SK-N-SH (cell line): Measurements from ENCODE around the gene MSMP. TPM values are rescaled to one million over a fixed set of nuclear protein-coding genes. Genes with fewer than 3 reads are reported as not detected.

ENCODE experiments used
- CTCF ChIA-PET: fragments of 300-600, 350-600 bp; formaldehyde crosslinking; extraction: SDS; loops from one replicate; lab custom pipeline; 2021; lab: Yijun Ruan, JAX
- POLR2A ChIA-PET: fragments of 350-600 bp; sonication (Branson Sonifier 250); formaldehyde crosslinking; extraction: SDS; loops from one replicate; lab custom pipeline; 2020; ENCODE audit warnings: antibody characterized with exemption, inconsistent platforms; lab: Yijun Ruan, JAX
- DNase-seq: peaks from one replicate; pipeline ENCODE4 v3.0.0; 2012
- H2AFZ ChIP-seq: fragments of 200-600 bp; sonication (generic); 2 replicates; pipeline ENCODE4 v1.8.1; 2016; ENCODE audit warnings: antibody characterized with exemption, mild to moderate bottlenecking, low read depth
- H3F3A ChIP-seq: fragments of 200-600 bp; sonication (generic); replicated peaks from 2 replicates; pipeline ENCODE3; 2016; ENCODE audit warnings: antibody characterized with exemption, mild to moderate bottlenecking; ENCODE audit not compliant: insufficient read depth
- H3K27ac ChIP-seq, 2 experiments: fragments of 200-500 bp in 1 of 2; fragments of 200-600 bp in 1 of 2; sonication (Bioruptor generic) in 1 of 2; sonication (generic), shearing (Covaris generic) in 1 of 2; 2 replicates each; pipeline versions ENCODE4 v1.5.1 to v1.6.1; 2014 to 2016; ENCODE audit warnings: low read depth in 2 of 2, inconsistent platforms in 1 of 2, low read length in 1 of 2, mild to moderate bottlenecking in 1 of 2, mixed read lengths in 1 of 2
- H3K27me3 ChIP-seq: fragments of 200-600 bp; sonication (generic), shearing (Covaris generic); 2 replicates; pipeline ENCODE4 v1.6.1; 2016; ENCODE audit warnings: mixed run types; ENCODE audit not compliant: insufficient read depth
- H3K36me3 ChIP-seq, 2 experiments: fragments of 200-500 bp in 1 of 2; fragments of 200-600 bp in 1 of 2; sonication (Bioruptor generic) in 1 of 2; sonication (generic) in 1 of 2; replicated peaks in 1 of 2; 2 replicates each; pipeline versions ENCODE3 to v1.5.1; 2014 to 2016; ENCODE audit warnings: low read length in 1 of 2, mild to moderate bottlenecking in 1 of 2; ENCODE audit not compliant: insufficient read depth in 2 of 2, control insufficient read depth in 1 of 2
- H3K4me1 ChIP-seq, 2 experiments: fragments of 200-500 bp in 1 of 2; fragments of 200-600 bp in 1 of 2; sonication (Bioruptor generic) in 1 of 2; sonication (generic), shearing (Covaris generic) in 1 of 2; 2 replicates each; pipeline versions ENCODE4 v1.5.1 to v1.6.1; 2014 to 2016; ENCODE audit warnings: low read depth in 1 of 2, low read length in 1 of 2, mixed run types in 1 of 2; ENCODE audit not compliant: insufficient read depth in 2 of 2, control insufficient read depth in 1 of 2
- H3K4me2 ChIP-seq: fragments of 200-600 bp; sonication (generic), shearing (Covaris generic); 2 replicates; pipeline ENCODE4 v1.6.1; 2017; ENCODE audit warnings: mixed run types
- H3K4me3 ChIP-seq, 2 experiments: fragments of 200-500 bp in 1 of 2; fragments of 200-600 bp in 1 of 2; sonication (Bioruptor generic) in 1 of 2; sonication (generic), shearing (Covaris generic) in 1 of 2; 2 replicates each; pipeline versions ENCODE4 v1.5.1 to v1.8.1; 2014 to 2016; ENCODE audit warnings: low read depth in 2 of 2, inconsistent platforms in 1 of 2, low read length in 1 of 2, mild to moderate bottlenecking in 1 of 2, mixed read lengths in 1 of 2, moderate library complexity in 1 of 2
- H3K79me2 ChIP-seq: fragments of 200-600 bp; sonication (generic); 2 replicates; pipeline ENCODE4 v1.8.1; 2017; ENCODE audit warnings: mild to moderate bottlenecking; ENCODE audit not compliant: insufficient read depth
- H3K9ac ChIP-seq: fragments of 200-600 bp; sonication (generic); 2 replicates; pipeline ENCODE4 v1.6.1; 2017; ENCODE audit warnings: mixed run types
- H3K9me2 ChIP-seq: fragments of 200-600 bp; sonication (generic); 2 replicates; pipeline ENCODE4 v1.6.1; 2017; ENCODE audit warnings: mixed run types
- H3K9me3 ChIP-seq: fragments of 200-600 bp; sonication (generic); 2 replicates; pipeline ENCODE4 v1.6.1; 2017; ENCODE audit warnings: mixed run types, mild to moderate bottlenecking, moderate library complexity
- H4K20me1 ChIP-seq: fragments of 200-600 bp; sonication (generic); 2 replicates; pipeline ENCODE4 v1.6.1; 2017; ENCODE audit warnings: mild to moderate bottlenecking, mixed run types; ENCODE audit not compliant: insufficient read depth
- CHD2 ChIP-seq: fragments of 150-350 bp; IDR thresholded peaks from 2 replicates; pipeline ENCODE4 v1.6.1; 2018; ENCODE audit warnings: low read length; ENCODE audit not compliant: partially characterized antibody
- EZH2phosphoT487 ChIP-seq: fragments of 200-600 bp; sonication (generic); IDR thresholded peaks from 2 replicates; pipeline ENCODE4 v1.6.1; 2017; ENCODE audit warnings: low read depth, mixed run types, mild to moderate bottlenecking, antibody characterized with exemption, moderate library complexity, borderline replicate concordance
- FOXJ3 ChIP-seq: sonication (generic); formaldehyde crosslinking; IDR thresholded peaks from 2 replicates; pipeline ENCODE4 v1.5.1; 2020; ENCODE audit warnings: mild to moderate bottlenecking, missing genetic modification reagents
- FOXM1 ChIP-seq: IDR thresholded peaks from 2 replicates; pipeline ENCODE4 v1.4.0; 2012; ENCODE audit warnings: low read depth, mild to moderate bottlenecking
- GABPA ChIP-seq: IDR thresholded peaks from 2 replicates; pipeline ENCODE4 v1.4.0; 2012; ENCODE audit warnings: low read depth, mild to moderate bottlenecking
- JUND ChIP-seq: IDR thresholded peaks from 2 replicates; pipeline ENCODE4 v1.4.0; 2012
- MEF2A ChIP-seq: IDR thresholded peaks from 2 replicates; pipeline ENCODE4 v1.4.0; 2012; ENCODE audit warnings: low read depth, borderline replicate concordance
- MXI1 ChIP-seq: IDR thresholded peaks from 2 replicates; pipeline ENCODE4 v1.6.1; 2012; ENCODE audit warnings: mild to moderate bottlenecking, low read depth, low read length, improper control_type of control experiment
- NFIC ChIP-seq: IDR thresholded peaks from 2 replicates; pipeline ENCODE4 v1.4.0; 2012; ENCODE audit warnings: borderline replicate concordance
- NRF1 ChIP-seq: IDR thresholded peaks from 2 replicates; pipeline ENCODE4 v1.6.1; 2012; ENCODE audit warnings: low read depth, mild to moderate bottlenecking, low read length
- RCOR1 ChIP-seq: fragments of 150-350 bp; IDR thresholded peaks from 2 replicates; pipeline ENCODE4 v1.6.1; 2017; ENCODE audit warnings: antibody characterized with exemption, low read length
- RFX5 ChIP-seq: IDR thresholded peaks from 2 replicates; pipeline ENCODE4 v1.6.1; 2012; ENCODE audit warnings: mild to moderate bottlenecking, improper control_type of control experiment, low read length
- RXRA ChIP-seq: IDR thresholded peaks from 2 replicates; pipeline ENCODE4 v1.4.0; 2012; ENCODE audit warnings: low read depth, mild to moderate bottlenecking, borderline replicate concordance
- SIN3A ChIP-seq: IDR thresholded peaks from 2 replicates; pipeline ENCODE4 v1.6.1; 2012; ENCODE audit warnings: low read depth, mild to moderate bottlenecking, low read length, moderate library complexity, borderline replicate concordance
- TCF12 ChIP-seq: IDR thresholded peaks from 2 replicates; pipeline ENCODE4 v1.4.0; 2012
- WGBS: methylation state at CpG from one replicate; pipeline ENCODE4 v1.1.6; 2017; ENCODE audit warnings: low lambda C conversion rate; 5-methylcytosine and 5-hydroxymethylcytosine counted together
- polyA plus RNA-seq, 3 experiments: library from polyadenylated mRNA; depleted of rRNA; stranded (reverse); fragments of >200 nt; gene quantifications; 2 replicates each; pipeline ENCODE4 v1.2.3, GENCODE V29; 2012
- TF ChIP-seq, protein P1 (sequence below): fragments of 150-350 bp; IDR thresholded peaks from 2 replicates; pipeline ENCODE4 v1.6.1; 2017; ENCODE audit warnings: antibody characterized with exemption, low read length, low read depth, borderline replicate concordance
- TF ChIP-seq, protein P2 (sequence below): fragments of 200-600 bp; sonication (generic); IDR thresholded peaks from 2 replicates; pipeline ENCODE4 v1.6.1; 2017; ENCODE audit warnings: antibody characterized with exemption, mild to moderate bottlenecking, moderate library complexity
- TF ChIP-seq, protein P3 (sequence below): IDR thresholded peaks from 2 replicates; pipeline ENCODE4 v1.6.1; 2012; ENCODE audit warnings: mild to moderate bottlenecking, low read depth, low read length, moderate library complexity

Gene MSMP
- polyA plus RNA-seq, 1 of the 3 experiments (the other 2 are of a cell fraction), result 1.2 TPM

DNA sequence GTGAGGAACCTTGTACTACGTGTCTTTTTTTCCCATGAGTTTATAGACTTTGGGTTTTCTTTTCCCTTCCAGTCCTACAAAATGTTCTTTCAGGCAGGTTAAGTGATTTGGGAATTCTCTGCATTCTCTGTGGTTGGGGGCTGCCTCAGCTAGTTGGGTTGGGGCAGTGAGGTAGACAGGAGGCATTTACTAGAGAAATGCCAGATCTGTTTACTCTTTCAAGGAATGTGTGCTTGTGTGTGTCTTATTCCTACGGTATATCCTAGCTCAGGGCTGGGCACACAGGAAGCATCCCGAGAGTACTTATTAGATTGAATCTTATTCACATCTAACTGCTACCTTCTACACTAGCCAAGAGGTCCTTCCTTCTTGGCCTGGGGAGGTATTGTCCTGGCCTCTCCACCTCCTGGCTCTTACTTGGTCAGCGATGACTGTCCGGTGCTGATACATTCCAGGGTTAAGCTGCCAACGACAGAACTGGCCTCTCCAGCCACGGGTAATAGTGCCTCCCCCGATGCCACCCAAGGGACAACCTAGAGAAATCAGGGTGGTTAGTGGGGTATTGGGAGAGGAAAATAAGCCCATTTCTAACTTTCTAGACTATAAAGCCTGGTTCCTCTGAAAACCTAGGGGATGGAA lies 10.1 kb downstream of the MSMP start:
- CTCF ChIA-PET, result interaction anchor here (0.8 to 6.8 kb wide), 5 partner anchors 7 to 82 kb away, joined by 3 to 88 read pairs (median 6); no protein-coding TSS in a partner anchor
- Histone ChIP-seq H3K27me3 (no peaks in the 10 kb centered on the region), H3K79me2 (peaks cover 76% of the 10 kb centered on the region), H3K36me3 (peaks cover 44 to 53% of the 10 kb centered on the region in 2 experiments)
- TF ChIP-seq FOXJ3 (CRISPR knock-in tag) (no peak), NRF1 (no peak), GABPA (no peak), JUND (no peak), EZH2phosphoT487 (no peak), FOXM1 (no peak), RFX5 (no peak), MEF2A (no peak), CHD2 (no peak), SIN3A (no peak), RCOR1 (no peak)
- TF ChIP-seq, protein P1, sequence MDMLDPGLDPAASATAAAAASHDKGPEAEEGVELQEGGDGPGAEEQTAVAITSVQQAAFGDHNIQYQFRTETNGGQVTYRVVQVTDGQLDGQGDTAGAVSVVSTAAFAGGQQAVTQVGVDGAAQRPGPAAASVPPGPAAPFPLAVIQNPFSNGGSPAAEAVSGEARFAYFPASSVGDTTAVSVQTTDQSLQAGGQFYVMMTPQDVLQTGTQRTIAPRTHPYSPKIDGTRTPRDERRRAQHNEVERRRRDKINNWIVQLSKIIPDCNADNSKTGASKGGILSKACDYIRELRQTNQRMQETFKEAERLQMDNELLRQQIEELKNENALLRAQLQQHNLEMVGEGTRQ, result no peak
- TF ChIP-seq, protein P2, sequence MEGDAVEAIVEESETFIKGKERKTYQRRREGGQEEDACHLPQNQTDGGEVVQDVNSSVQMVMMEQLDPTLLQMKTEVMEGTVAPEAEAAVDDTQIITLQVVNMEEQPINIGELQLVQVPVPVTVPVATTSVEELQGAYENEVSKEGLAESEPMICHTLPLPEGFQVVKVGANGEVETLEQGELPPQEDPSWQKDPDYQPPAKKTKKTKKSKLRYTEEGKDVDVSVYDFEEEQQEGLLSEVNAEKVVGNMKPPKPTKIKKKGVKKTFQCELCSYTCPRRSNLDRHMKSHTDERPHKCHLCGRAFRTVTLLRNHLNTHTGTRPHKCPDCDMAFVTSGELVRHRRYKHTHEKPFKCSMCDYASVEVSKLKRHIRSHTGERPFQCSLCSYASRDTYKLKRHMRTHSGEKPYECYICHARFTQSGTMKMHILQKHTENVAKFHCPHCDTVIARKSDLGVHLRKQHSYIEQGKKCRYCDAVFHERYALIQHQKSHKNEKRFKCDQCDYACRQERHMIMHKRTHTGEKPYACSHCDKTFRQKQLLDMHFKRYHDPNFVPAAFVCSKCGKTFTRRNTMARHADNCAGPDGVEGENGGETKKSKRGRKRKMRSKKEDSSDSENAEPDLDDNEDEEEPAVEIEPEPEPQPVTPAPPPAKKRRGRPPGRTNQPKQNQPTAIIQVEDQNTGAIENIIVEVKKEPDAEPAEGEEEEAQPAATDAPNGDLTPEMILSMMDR, result no peak
- TF ChIP-seq, all 33 proteins: peak for 0
- Histone ChIP-seq H3K9ac (no peak overlapping the region), H3K27ac (no peak overlapping the region; a peak in 1 of 4 replicates), H3K4me1 (peaks cover 12 to 21% of the 10 kb centered on the region in 2 experiments; a peak in 2 of 4 replicates), H3K4me3 (no peak overlapping the region), H3F3A (peaks cover 7% of the 10 kb centered on the region), H3K4me2 (no peak overlapping the region), H4K20me1 (peaks cover 31% of the 10 kb centered on the region), H3K9me3 (no peaks in the 10 kb centered on the region), H2AFZ (no peak overlapping the region), H3K9me2 (no peaks in the 10 kb centered on the region)
- WGBS, result 97% methylated on average over 8 of the region's 8 CpGs
- DNase-seq, result no peak
- POLR2A ChIA-PET, result interaction anchor here (1.0 kb wide), 2 partner anchors 9 to 12 kb away, joined by 3 to 4 read pairs; partner anchors contain the start of genes CREB3 and TLN1

DNA sequence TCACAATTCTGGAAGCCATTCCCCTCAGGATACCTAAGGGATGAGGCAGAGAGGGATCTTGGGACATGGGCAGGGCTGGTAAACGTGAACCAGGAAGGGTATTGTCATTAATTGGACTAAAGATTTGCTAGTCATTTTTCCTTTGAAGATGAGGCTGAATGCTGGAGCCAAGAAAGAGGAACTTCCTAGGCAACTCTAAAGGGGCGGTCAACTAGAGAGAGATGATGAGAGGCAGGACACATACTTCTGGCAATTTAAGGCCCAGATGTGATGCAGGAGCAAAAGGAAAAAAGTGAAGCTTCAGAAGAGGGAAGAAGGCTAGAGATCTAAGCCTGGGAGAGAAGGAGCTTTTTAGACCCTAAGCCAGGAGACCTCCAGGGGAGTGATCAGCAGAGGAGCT lies 10.6 kb downstream of the MSMP start:
- 86% methylated on average over 2 of the region's 2 CpGs for WGBS
- H4K20me1 ChIP-seq, result peaks cover 31% of the 10 kb centered on the region
- CTCF ChIA-PET, result interaction anchor here (1.2 to 6.8 kb wide), 2 partner anchors 6 to 17 kb away, joined by 3 to 88 read pairs; no protein-coding TSS in a partner anchor
- peaks cover 10% of the 10 kb centered on the region for H3F3A ChIP-seq
- H3K27me3 ChIP-seq, result no peaks in the 10 kb centered on the region
- no peak overlapping the region for H2AFZ ChIP-seq
- H3K4me1 ChIP-seq, result peaks cover 12 to 21% of the 10 kb centered on the region in 2 experiments; a peak in 2 of 4 replicates
- no peak overlapping the region for H3K4me3 ChIP-seq
- POLR2A ChIA-PET, result interaction anchor here (1.0 kb wide), 1 partner anchor 11 kb away, joined by 4 read pairs; the partner anchor contains the start of genes CREB3 and TLN1
- H3K9me2 ChIP-seq, result no peaks in the 10 kb centered on the region
- H3K9ac ChIP-seq, result no peak overlapping the region
- peaks cover 49 to 59% of the 10 kb centered on the region in 2 experiments for H3K36me3 ChIP-seq
- DNase-seq, result no peak
- H3K79me2 ChIP-seq, result peaks cover 72% of the 10 kb centered on the region
- no peak overlapping the region for H3K4me2 ChIP-seq
- H3K27ac ChIP-seq, result no peak overlapping the region
- H3K9me3 ChIP-seq, result no peaks in the 10 kb centered on the region
- no peak for TF ChIP-seq TCF12
- TF ChIP-seq FOXJ3 (CRISPR knock-in tag), result no peak
- TF ChIP-seq, protein P1, result no peak
- TF ChIP-seq NFIC, result no peak
- no peak for TF ChIP-seq EZH2phosphoT487
- TF ChIP-seq JUND, result no peak
- no peak for TF ChIP-seq NRF1
- no peak for TF ChIP-seq RXRA
- TF ChIP-seq MEF2A, result no peak
- TF ChIP-seq, protein P3, sequence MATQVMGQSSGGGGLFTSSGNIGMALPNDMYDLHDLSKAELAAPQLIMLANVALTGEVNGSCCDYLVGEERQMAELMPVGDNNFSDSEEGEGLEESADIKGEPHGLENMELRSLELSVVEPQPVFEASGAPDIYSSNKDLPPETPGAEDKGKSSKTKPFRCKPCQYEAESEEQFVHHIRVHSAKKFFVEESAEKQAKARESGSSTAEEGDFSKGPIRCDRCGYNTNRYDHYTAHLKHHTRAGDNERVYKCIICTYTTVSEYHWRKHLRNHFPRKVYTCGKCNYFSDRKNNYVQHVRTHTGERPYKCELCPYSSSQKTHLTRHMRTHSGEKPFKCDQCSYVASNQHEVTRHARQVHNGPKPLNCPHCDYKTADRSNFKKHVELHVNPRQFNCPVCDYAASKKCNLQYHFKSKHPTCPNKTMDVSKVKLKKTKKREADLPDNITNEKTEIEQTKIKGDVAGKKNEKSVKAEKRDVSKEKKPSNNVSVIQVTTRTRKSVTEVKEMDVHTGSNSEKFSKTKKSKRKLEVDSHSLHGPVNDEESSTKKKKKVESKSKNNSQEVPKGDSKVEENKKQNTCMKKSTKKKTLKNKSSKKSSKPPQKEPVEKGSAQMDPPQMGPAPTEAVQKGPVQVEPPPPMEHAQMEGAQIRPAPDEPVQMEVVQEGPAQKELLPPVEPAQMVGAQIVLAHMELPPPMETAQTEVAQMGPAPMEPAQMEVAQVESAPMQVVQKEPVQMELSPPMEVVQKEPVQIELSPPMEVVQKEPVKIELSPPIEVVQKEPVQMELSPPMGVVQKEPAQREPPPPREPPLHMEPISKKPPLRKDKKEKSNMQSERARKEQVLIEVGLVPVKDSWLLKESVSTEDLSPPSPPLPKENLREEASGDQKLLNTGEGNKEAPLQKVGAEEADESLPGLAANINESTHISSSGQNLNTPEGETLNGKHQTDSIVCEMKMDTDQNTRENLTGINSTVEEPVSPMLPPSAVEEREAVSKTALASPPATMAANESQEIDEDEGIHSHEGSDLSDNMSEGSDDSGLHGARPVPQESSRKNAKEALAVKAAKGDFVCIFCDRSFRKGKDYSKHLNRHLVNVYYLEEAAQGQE, result no peak
- no peak for TF ChIP-seq MXI1
- no peak for TF ChIP-seq CHD2
